Measurements from ENCODE around the gene RGS4. TPM values are rescaled to one million over a fixed set of nuclear protein-coding genes. Genes with fewer than 3 reads are reported as not detected.

Gene RGS4
- total RNA-seq, 1 donor from 2014 or later: under 0.01 TPM

DNA sequence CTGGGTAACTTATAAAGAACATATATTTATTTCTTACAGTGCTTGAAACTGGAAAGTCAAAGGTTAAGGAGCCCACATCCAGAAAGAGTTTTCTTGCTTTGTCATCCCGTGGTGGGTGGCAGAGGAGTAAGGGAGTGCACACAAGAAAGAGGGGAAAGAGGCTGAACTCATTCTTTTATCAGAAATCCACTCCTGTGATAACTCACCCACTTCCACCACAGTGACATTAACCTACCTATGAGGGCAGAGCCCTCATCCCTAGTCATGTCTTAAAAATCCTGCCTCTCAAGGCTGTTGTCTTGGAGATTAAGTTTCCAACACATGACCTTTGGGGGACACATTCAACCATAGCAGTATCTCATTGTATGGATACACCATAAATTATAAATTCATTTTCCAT, 32.5 kb upstream of the RGS4 start:
- DNase-seq (ENCODE audit: low read depth): peak; percentile 38

DNA sequence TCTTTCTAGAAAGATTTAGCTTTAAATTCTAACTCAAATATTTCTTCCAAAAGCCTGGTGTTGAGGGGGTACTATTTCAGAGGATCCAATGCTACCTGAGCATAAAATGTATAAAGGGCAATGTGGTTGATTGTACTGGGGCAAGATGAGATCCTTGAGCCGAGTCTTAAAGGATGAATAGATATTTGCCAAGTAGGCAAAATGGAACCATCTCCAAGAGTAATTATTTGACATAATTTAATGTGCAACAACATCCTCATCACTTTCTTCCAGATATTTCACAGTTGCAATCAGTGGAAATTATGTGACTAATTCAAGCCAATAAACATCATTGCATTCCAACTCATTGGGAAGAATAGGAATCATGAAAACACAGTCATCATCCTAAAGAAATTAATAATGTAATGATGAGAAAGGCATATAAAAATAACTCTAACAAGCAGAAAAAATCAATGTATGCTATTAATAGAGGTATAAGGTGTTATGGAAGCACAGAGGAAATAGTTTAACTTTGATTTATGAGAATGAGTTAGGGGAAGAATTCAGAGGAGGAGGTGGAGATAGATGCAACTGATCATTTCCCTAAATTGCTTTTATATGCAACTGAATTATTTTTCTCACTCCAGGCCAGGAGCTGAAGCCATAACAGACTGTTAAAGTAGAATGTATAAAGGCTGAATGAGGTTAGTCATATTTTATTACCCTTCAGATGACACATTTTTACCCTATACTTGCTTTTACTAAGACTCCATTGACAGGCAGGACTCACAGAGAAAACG, 30.0 kb upstream of the RGS4 start:
- no peak overlapping the region for H3K4me3 ChIP-seq (ENCODE audit: low read depth, low read length)
- no peaks in the 10 kb centered on the region for H3K27me3 ChIP-seq (ENCODE audit: control insufficient read depth, insufficient read depth, low read length)
- TF ChIP-seq CTCF (IDR thresholded peaks at IDR 0.05; ENCODE audit: insufficient read depth, low read length, severe bottlenecking): no peak
- FAIRE-seq (no peak), DNase-seq (ENCODE audit: low read depth) (no peak)
- H3K36me3 ChIP-seq (ENCODE audit: control insufficient read depth, insufficient read depth, low read length): no peaks in the 10 kb centered on the region

More for the DNA sequence above, 32.5 kb upstream of the RGS4 start:
- no peak for TF ChIP-seq CTCF (IDR thresholded peaks at IDR 0.05; ENCODE audit: insufficient read depth, low read length, severe bottlenecking)
- H3K4me3 ChIP-seq (ENCODE audit: low read depth, low read length): no peak overlapping the region
- FAIRE-seq: no peak
- H3K36me3 ChIP-seq (ENCODE audit: control insufficient read depth, insufficient read depth, low read length): no peaks in the 10 kb centered on the region
- no peaks in the 10 kb centered on the region for H3K27me3 ChIP-seq (ENCODE audit: control insufficient read depth, insufficient read depth, low read length)

- TF ChIP-seq CTCF (IDR thresholded peaks at IDR 0.05; ENCODE audit: insufficient read depth, low read length, severe bottlenecking): no peak
- Histone ChIP-seq H3K4me3 (ENCODE audit: low read depth, low read length) (no peak overlapping the region), H3K36me3 (ENCODE audit: control insufficient read depth, insufficient read depth, low read length) (no peaks in the 10 kb centered on the region), H3K27me3 (ENCODE audit: control insufficient read depth, insufficient read depth, low read length) (no peaks in the 10 kb centered on the region)
- FAIRE-seq (no peak), DNase-seq (ENCODE audit: low read depth) (no peak)
These were observed 29.5 kb upstream of the RGS4 start for GRCh38 chr1:163039707-163040093.

DNA sequence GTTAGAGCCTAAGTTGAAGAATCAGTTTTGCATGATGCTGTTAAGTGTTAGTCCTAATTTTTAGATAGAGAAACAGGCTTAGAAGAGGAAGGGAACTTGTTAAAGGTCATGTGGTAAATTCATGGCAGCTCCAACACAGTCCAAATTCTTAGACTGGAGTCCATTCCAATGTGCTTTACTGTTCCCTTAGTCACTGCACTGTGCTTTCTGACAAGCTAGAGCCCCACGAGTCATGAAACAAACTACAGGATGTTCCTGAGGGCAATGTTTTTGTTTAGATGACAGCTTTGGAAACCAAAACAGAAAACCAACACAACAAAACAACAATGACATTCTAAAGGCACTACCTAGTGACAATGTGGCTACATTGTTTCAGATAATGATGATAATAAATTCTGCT, 23.1 kb upstream of the RGS4 start:
- no peak for TF ChIP-seq CTCF (IDR thresholded peaks at IDR 0.05; ENCODE audit: insufficient read depth, low read length, severe bottlenecking)
- no peaks in the 10 kb centered on the region for H3K27me3 ChIP-seq (ENCODE audit: control insufficient read depth, insufficient read depth, low read length)
- H3K36me3 ChIP-seq (ENCODE audit: control insufficient read depth, insufficient read depth, low read length): no peaks in the 10 kb centered on the region
- no peak for FAIRE-seq
- peak; percentile 53 for DNase-seq (ENCODE audit: low read depth)
- no peak overlapping the region for H3K4me3 ChIP-seq (ENCODE audit: low read depth, low read length)

DNA sequence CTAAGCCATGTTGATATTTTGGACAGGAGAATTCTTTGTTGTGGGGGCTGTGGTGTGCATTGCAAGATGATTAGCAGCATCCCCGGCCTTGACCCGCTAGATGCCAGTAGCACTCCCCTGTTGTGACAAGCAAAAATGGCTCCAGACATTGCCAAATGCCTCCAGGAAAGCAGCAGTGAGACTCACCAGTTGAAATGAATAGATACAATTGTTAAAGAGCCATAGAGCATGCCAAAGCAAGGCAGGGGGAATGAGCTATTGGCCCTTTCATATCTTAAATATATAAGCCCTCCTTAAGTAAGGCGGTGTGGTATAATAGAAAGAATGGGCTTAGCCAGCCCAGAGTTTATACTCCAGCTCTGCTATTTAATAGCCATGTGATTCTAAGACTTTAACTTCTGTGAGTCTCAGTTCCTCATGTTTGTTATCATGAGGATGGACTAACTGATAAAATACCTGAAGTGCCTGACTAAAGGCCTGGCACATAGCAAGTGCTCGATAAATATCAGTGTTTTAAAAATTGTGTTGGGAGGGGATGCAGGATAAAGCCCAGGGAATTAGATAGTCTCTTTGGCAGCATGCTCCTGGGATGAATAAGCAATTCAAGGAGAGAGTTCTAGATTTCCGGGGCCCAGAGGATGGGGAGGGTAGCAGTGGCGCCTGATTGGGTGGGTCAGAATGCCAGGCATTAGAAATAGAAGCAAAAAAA, 21.1 kb upstream of the RGS4 start:
- DNase-seq (ENCODE audit: low read depth) (no peak), FAIRE-seq (no peak)
- no peaks in the 10 kb centered on the region for H3K36me3 ChIP-seq (ENCODE audit: control insufficient read depth, insufficient read depth, low read length)
- H3K27me3 ChIP-seq (ENCODE audit: control insufficient read depth, insufficient read depth, low read length): no peaks in the 10 kb centered on the region
- no peak overlapping the region for H3K4me3 ChIP-seq (ENCODE audit: low read depth, low read length)
- no peak for TF ChIP-seq CTCF (IDR thresholded peaks at IDR 0.05; ENCODE audit: insufficient read depth, low read length, severe bottlenecking)
